ENCODE results near the gene SLA2.

GRCh38 chr20:36688630-36689029, 42.6 kb upstream of the SLA2 start:
- TF ChIP-seq, protein P1, sequence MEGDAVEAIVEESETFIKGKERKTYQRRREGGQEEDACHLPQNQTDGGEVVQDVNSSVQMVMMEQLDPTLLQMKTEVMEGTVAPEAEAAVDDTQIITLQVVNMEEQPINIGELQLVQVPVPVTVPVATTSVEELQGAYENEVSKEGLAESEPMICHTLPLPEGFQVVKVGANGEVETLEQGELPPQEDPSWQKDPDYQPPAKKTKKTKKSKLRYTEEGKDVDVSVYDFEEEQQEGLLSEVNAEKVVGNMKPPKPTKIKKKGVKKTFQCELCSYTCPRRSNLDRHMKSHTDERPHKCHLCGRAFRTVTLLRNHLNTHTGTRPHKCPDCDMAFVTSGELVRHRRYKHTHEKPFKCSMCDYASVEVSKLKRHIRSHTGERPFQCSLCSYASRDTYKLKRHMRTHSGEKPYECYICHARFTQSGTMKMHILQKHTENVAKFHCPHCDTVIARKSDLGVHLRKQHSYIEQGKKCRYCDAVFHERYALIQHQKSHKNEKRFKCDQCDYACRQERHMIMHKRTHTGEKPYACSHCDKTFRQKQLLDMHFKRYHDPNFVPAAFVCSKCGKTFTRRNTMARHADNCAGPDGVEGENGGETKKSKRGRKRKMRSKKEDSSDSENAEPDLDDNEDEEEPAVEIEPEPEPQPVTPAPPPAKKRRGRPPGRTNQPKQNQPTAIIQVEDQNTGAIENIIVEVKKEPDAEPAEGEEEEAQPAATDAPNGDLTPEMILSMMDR (conservative IDR thresholded peaks at IDR 0.05): no peak
- no peak for TF ChIP-seq ZFX (IDR thresholded peaks at IDR 0.05)
